ENCODE measurements around the gene SGSM1. TPM values are rescaled to one million over a fixed set of nuclear protein-coding genes. Genes with fewer than 3 reads are reported as not detected.

SGSM1 gene
- total RNA-seq, 1 donor from 2014 or later: 0.13 TPM

DNA sequence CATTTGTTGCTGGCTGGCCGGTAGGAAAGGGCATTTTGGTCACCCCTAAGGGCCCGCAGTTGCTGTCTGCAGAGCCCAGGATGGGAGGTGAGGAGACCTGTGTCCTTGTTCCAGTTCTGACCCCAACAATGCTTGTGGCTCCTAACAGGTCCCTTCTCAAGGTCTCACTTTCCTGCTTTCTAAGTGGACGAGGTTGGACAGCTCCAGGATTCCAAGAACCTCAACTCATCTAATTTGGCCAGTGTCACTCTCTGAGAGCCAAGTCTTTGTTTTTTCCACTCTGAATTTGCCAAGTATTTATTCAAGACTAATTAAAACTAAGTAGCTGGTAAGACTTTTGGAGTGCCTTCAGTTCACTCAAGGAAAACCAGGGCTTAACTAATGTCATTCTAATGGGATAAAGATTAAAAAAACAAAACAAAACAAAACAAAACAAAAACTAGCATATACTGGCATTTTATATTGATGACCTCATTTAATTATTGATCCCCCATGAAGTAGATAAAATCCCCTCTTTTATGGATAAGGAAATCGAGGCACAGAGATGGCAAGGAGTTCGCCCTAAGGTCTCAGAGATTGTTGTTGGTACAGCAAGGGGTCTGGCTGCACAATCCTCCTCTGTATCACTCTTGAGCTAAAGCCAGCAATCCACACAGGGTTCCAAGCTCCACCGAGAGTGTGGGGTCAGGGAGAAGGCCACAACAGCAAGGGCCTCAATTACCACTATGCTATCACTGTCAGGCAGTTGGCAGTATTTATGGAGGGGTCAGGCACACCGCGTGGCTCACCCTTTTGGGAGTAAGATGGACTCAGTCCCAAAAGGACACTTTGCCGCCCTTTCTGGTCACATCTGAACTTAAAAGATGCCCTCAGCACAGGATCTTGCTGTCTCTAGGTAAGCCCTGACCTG is 8.1 kb downstream of the SGSM1 start:
- Mint-ChIP-seq H3K9me3 (peaks cover 13% of the 10 kb centered on the region), H3K27me3 (ENCODE audit: insufficient read depth) (peaks cover 9% of the 10 kb centered on the region), H3K27ac (no peak overlapping the region), H3K4me3 (no peak overlapping the region), H3K4me1 (ENCODE audit: low read depth) (peaks cover 15% of the 10 kb centered on the region), H3K36me3 (ENCODE audit: low read depth) (peaks cover 3% of the 10 kb centered on the region)
- intact Hi-C loops (cut with micrococcal nuclease): no loop called here
- no peak for DNase-seq (ENCODE audit: low spot score)

DNA sequence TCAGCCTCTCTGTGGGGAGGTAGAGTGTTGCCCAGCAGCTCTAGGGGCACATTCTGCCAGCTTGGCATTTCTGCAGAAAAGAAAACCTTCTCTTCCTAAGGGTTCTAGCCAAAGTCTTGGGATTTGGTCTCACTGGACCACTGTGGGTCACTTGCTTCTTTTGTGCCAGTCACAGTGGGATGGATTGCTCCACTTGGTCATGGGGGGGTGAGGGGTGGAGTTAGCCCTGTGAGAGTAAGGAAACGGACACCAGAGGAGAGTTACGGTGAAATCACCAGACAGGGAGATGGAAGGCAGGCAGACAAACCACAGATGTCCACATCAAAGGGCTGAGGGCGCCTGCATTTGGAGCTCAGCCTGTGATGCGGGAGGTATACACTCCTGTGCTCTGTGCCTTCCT is 10.8 kb downstream of the SGSM1 start:
- no peak for DNase-seq (ENCODE audit: low spot score)
- no peaks in the 10 kb centered on the region for H3K4me1 Mint-ChIP-seq (ENCODE audit: low read depth)
- no peak overlapping the region for H3K27ac Mint-ChIP-seq
- intact Hi-C loops (cut with micrococcal nuclease): no loop called here
- H3K9me3 Mint-ChIP-seq: peaks cover 13% of the 10 kb centered on the region
- H3K4me3 Mint-ChIP-seq: no peak overlapping the region
- H3K36me3 Mint-ChIP-seq (ENCODE audit: low read depth): peaks cover 3% of the 10 kb centered on the region
- peaks cover 5% of the 10 kb centered on the region for H3K27me3 Mint-ChIP-seq (ENCODE audit: insufficient read depth)

DNA sequence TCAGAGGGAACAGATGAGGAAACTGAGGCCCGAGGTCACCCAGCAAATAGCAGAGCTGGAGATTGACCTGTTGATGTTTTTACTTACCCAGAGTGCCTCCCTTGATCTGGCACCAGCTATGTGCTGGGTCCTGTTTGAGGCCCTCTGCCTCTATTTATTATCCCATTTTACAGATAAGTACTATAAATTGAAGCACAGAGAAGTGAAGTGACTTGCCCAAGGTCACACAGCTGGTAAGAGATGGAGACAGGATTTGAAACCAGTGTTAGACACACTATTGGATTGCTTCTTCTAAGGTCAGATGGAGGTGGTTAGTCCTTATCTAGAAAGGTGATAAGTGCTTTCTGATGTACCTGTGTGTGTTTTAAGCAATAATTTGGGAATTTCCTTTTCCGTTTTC is 13.5 kb downstream of the SGSM1 start:
- H3K4me1 Mint-ChIP-seq (ENCODE audit: low read depth): no peaks in the 10 kb centered on the region
- no peak overlapping the region for H3K4me3 Mint-ChIP-seq

DNA sequence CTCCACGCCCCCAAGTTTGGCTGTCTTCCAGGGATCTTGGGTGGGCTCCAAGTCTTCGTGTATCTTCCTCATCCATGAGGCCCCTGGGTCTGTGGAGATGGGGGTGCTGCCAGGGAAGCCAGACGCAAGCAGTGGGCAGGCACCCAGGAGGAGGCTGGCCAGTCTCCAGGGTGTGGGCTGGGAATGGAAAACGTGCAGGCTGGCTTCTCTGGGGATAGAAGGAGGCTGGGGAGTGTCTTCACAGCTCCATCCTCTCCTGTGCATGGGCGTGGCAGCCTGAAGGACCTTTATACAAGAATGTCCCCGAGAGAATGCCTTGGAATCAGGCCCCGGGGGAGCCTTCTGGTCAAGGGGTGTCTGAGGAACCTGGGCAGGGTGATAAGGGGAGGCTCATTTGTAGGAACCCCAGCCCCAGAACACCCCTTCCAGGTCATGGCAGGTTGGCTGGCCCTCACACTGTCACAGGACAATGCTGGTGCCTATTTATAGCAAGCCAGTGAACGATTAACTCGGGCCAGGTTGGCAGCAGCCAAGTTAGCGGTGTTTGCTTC is 14.0 kb downstream of the SGSM1 start:
- Mint-ChIP-seq H3K9me3 (peaks cover 12% of the 10 kb centered on the region), H3K27ac (no peak overlapping the region), H3K36me3 (ENCODE audit: low read depth) (peaks cover 3% of the 10 kb centered on the region), H3K4me1 (ENCODE audit: low read depth) (no peaks in the 10 kb centered on the region), H3K4me3 (no peak overlapping the region), H3K27me3 (ENCODE audit: insufficient read depth) (peaks cover 7% of the 10 kb centered on the region)
- intact Hi-C loops (cut with micrococcal nuclease): no loop called here
- no peak for DNase-seq (ENCODE audit: low spot score)

More for the DNA sequence above, 13.5 kb downstream of the SGSM1 start:
- peaks cover 3% of the 10 kb centered on the region for H3K36me3 Mint-ChIP-seq (ENCODE audit: low read depth)
- peaks cover 13% of the 10 kb centered on the region for H3K9me3 Mint-ChIP-seq
- no peak overlapping the region for H3K27ac Mint-ChIP-seq
- H3K27me3 Mint-ChIP-seq (ENCODE audit: insufficient read depth): peaks cover 8% of the 10 kb centered on the region
- intact Hi-C loops (cut with micrococcal nuclease): no loop called here
- no peak for DNase-seq (ENCODE audit: low spot score)

DNA sequence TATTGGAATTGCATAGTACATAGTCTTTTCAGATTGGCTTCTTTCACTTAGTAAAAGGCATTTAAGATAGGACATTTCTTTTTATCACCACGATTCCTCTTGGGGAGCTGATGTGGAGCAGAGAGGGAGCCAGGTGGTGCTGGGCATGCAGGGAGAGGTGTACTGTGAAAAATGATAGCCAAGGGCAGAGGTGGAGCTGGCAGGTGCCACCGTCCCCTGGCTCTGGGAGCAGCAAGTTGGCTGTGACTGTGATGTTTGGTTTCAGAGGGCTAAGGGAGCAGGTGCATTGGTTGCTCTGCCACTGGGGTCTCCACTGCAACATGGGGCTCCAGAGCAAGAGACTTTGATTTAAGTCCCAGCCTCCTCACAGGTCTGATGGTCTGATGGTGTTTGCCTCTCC is 16.5 kb downstream of the SGSM1 start:
- intact Hi-C loops (cut with micrococcal nuclease): no loop called here

DNA sequence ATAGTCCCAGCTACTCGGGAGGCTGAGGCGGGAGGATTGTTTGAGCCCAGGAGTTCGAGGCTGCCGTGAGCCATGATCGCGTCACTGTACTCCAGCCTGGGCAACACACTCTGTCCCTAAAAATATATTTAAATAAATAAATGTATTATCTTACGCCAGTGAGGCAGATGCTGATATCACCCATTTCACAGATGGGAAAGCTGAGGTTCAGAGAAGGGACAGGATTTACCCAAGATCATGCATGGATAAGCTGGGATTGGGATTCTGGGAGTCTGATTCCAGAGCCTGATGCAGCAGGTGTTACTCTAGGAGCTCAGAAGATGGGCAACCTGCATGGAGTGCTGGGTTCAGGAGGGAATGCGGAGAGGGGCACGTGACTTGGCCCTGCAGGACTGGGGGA is 17.8 kb downstream of the SGSM1 start:
- DNase-seq (ENCODE audit: low spot score): no peak

More for the DNA sequence above, 16.5 kb downstream of the SGSM1 start:
- DNase-seq (ENCODE audit: low spot score): no peak
- Mint-ChIP-seq H3K27me3 (ENCODE audit: insufficient read depth) (peaks cover 5% of the 10 kb centered on the region), H3K27ac (no peak overlapping the region), H3K36me3 (ENCODE audit: low read depth) (no peaks in the 10 kb centered on the region), H3K4me1 (ENCODE audit: low read depth) (no peaks in the 10 kb centered on the region), H3K9me3 (no peaks in the 10 kb centered on the region), H3K4me3 (no peak overlapping the region)

DNA sequence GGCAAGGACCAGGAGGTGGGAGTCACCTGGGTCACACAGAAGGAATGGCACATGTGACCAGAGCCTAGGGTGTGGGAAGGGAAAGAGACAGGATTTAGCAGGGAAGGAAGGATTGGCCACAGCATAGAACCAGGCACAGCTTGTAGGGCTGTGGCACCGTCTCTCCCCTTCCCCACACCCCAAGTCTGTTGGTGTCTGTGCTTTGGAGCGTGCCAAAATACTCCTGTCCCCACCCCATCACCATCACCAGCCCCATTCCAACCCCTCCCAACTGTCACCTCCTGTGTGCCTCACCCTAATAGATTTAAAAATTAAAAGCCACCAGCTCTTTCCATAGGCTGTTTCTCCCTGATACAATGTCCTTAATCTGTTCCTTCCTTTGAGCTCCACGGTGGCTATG is 18.2 kb downstream of the SGSM1 start:
- Mint-ChIP-seq H3K27ac (no peak overlapping the region), H3K4me3 (no peak overlapping the region), H3K36me3 (ENCODE audit: low read depth) (no peaks in the 10 kb centered on the region), H3K4me1 (ENCODE audit: low read depth) (no peaks in the 10 kb centered on the region), H3K27me3 (ENCODE audit: insufficient read depth) (peaks cover 5% of the 10 kb centered on the region), H3K9me3 (no peaks in the 10 kb centered on the region)
- intact Hi-C loops (cut with micrococcal nuclease): no loop called here
- no peak for DNase-seq (ENCODE audit: low spot score)

More for the DNA sequence above, 17.8 kb downstream of the SGSM1 start:
- intact Hi-C loops (cut with micrococcal nuclease): no loop called here
- peaks cover 5% of the 10 kb centered on the region for H3K27me3 Mint-ChIP-seq (ENCODE audit: insufficient read depth)
- H3K9me3 Mint-ChIP-seq: no peaks in the 10 kb centered on the region
- H3K4me3 Mint-ChIP-seq: no peak overlapping the region
- H3K4me1 Mint-ChIP-seq (ENCODE audit: low read depth): no peaks in the 10 kb centered on the region
- H3K27ac Mint-ChIP-seq: no peak overlapping the region
- no peaks in the 10 kb centered on the region for H3K36me3 Mint-ChIP-seq (ENCODE audit: low read depth)

DNA sequence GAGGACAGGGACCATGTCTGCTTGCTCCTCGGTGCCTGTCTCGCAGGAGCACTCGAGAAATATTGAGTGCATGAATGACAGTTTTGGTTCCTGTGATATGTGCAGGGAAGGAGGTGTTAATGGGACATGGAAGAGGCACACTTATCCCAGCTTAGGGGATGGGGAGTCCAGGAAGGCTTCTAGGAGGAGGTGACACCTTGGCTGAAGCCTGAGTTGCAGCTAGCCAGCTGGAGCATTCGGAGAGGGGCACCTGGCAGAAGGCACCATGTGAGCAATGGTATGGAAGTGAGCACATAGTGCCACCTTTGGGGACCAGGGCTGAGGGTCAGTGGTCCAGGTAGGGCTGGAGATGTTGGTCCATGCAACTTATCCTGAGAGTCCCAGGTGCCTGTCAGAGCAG is 18.9 kb downstream of the SGSM1 start:
- H3K27ac Mint-ChIP-seq: no peak overlapping the region
- H3K4me1 Mint-ChIP-seq (ENCODE audit: low read depth): no peaks in the 10 kb centered on the region

DNA sequence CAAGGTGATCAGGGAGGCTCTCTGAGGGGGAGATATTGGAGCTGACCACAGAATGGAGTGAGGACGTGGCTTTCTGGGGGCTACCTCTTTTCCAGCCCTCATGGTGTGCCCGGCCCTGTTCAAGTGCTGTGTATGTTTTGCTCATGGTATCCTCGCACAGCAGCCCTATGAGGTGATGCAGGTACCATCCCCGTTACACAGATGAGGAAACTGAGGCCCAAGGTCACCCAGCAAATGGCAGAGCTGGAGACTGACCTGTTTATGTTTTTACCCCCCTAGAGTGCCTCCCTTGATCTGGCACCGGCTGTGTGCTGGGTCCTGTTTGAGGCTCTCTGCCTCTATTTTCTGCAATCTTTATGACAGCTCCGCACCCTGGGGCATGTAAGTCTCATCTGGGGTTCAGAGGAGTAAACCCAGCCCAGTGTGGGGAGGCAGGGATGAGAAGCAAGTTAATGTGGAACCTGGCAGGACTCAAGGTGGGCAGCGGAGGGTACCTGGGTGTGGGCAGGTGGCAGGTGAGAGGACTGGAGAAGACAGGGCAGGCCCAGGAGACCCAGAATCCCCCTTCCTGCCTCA is 20.8 kb downstream of the SGSM1 start:
- H3K4me1 Mint-ChIP-seq (ENCODE audit: low read depth): no peaks in the 10 kb centered on the region
- intact Hi-C loops (cut with micrococcal nuclease): no loop called here
- H3K9me3 Mint-ChIP-seq: no peaks in the 10 kb centered on the region
- H3K36me3 Mint-ChIP-seq (ENCODE audit: low read depth): no peaks in the 10 kb centered on the region
- no peak overlapping the region for H3K4me3 Mint-ChIP-seq
- H3K27ac Mint-ChIP-seq: no peak overlapping the region
- DNase-seq (ENCODE audit: low spot score): no peak
- peaks cover 5% of the 10 kb centered on the region for H3K27me3 Mint-ChIP-seq (ENCODE audit: insufficient read depth)

More for the DNA sequence above, 18.9 kb downstream of the SGSM1 start:
- peaks cover 5% of the 10 kb centered on the region for H3K27me3 Mint-ChIP-seq (ENCODE audit: insufficient read depth)
- no peaks in the 10 kb centered on the region for H3K36me3 Mint-ChIP-seq (ENCODE audit: low read depth)
- no peaks in the 10 kb centered on the region for H3K9me3 Mint-ChIP-seq
- no peak for DNase-seq (ENCODE audit: low spot score)
- intact Hi-C loops (cut with micrococcal nuclease): no loop called here
- no peak overlapping the region for H3K4me3 Mint-ChIP-seq

DNA sequence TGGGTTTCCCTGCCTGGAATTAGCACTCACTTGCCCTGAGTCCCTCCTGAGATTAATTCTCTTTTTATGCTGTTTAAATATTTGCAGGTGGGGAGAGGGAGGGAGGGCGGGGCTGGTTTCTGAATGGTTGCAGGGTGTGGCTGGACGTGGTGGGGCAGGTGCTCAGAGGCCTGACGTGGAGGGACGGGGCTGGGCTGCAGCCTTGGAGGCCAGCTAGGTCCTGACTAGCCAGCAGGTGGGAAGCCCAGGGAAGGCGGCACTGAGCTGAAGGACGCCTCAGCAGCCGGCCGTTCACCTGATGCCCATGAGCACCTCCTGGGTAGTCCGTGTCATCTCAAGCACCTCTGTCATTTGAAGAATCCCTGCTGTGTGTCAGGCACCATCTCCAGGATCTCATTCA is 21.3 kb downstream of the SGSM1 start:
- no peak overlapping the region for H3K4me3 Mint-ChIP-seq
- H3K36me3 Mint-ChIP-seq (ENCODE audit: low read depth): no peaks in the 10 kb centered on the region
- H3K9me3 Mint-ChIP-seq: no peaks in the 10 kb centered on the region
- H3K27me3 Mint-ChIP-seq (ENCODE audit: insufficient read depth): peaks cover 5% of the 10 kb centered on the region
- no peak overlapping the region for H3K27ac Mint-ChIP-seq
- DNase-seq (ENCODE audit: low spot score): no peak
- intact Hi-C loops (cut with micrococcal nuclease): no loop called here
- no peaks in the 10 kb centered on the region for H3K4me1 Mint-ChIP-seq (ENCODE audit: low read depth)

DNA sequence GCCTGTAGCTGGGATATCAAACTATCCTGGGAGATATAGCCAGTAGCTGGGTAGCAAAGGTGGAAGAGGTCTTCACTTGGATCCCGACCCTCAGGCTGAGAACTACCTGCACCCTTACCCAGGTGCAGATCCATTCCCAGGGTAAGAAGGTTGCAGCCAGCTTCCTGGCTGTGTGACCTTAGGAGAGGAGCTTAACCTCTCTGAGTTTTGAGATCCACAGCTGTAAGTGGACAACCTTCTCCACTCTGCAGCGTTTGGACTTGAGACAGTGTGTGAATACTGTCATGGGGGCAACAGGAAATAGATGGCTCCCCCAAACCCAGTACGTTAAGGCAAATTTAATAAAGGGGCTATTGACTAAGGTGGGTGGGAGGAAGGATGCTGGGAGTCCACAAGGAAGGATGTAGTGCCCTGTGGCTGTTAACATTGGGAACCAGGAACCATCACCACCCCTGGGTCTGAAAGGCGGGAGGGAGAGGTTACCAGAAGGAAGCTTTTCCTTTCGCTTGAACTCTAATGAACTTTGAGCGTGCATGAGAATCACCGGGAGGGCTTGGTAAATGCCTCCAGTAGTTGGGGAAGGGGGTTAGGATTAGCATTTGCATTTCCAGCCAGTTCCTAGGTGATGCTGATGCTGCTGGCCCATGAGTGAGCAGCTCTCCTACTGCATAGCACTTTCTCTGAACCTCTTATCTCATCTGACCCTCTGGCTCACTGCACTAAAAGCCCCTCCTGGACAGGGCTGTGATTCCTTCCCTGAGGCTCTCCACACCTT is 24.4 kb downstream of the SGSM1 start:
- intact Hi-C loops (cut with micrococcal nuclease): no loop called here
- no peaks in the 10 kb centered on the region for H3K36me3 Mint-ChIP-seq (ENCODE audit: low read depth)
- H3K4me3 Mint-ChIP-seq: no peak overlapping the region
- no peaks in the 10 kb centered on the region for H3K4me1 Mint-ChIP-seq (ENCODE audit: low read depth)
- no peaks in the 10 kb centered on the region for H3K9me3 Mint-ChIP-seq
- H3K27me3 Mint-ChIP-seq (ENCODE audit: insufficient read depth): peaks cover 3% of the 10 kb centered on the region
- H3K27ac Mint-ChIP-seq: no peak overlapping the region
- DNase-seq (ENCODE audit: low spot score): no peak

DNA sequence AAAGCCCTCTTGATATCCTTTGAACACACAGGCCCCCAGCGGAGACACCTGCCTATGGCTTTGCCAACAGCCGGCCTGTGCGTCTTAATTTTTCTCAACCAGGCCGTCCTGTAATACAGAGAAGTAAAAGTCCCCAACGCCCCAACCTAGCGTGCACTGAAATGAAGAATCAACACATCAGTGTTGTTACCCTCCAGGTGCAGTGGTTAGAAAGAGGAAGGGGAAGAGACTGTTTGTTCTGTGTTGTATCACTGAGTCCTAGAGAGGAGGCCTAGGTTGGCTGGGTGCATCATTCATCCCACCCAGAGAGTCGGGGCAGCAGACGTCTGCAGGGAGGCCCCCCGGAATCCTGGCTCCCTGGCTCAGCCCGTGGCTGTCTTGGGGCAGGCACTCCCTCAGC is 25.7 kb downstream of the SGSM1 start:
- peaks cover 3% of the 10 kb centered on the region for H3K27me3 Mint-ChIP-seq (ENCODE audit: insufficient read depth)
- no peak for DNase-seq (ENCODE audit: low spot score)
- no peak overlapping the region for H3K4me3 Mint-ChIP-seq
- no peaks in the 10 kb centered on the region for H3K4me1 Mint-ChIP-seq (ENCODE audit: low read depth)
- intact Hi-C loops (cut with micrococcal nuclease): no loop called here
- H3K9me3 Mint-ChIP-seq: no peaks in the 10 kb centered on the region
- H3K36me3 Mint-ChIP-seq (ENCODE audit: low read depth): no peaks in the 10 kb centered on the region
- no peak overlapping the region for H3K27ac Mint-ChIP-seq

Data from activated T-helper 1 cell treated with anti-CD3 and anti-CD28 coated beads, Interleukin-12 subunit alpha, Interleukin-12 subunit beta, Interleukin-2, Interleukin-4 antibody, amounts not matched to agents 30 ng/mL and 10 ng/mL and 1 ng/mL, durations not matched to agents 14 hours and 24 hours and 36 hours (primary cell).